Transverse colon (tissue), 3 donors: ENCODE data around the gene ARMC2.

Experiments used
- POLR2A ChIP-seq: fragments of 450-650 bp; IDR thresholded peaks from one replicate; pipeline ENCODE4 v1.6.1; 2016; ENCODE audit warnings: antibody characterized with exemption, mild to moderate bottlenecking, moderate library complexity
- TF ChIP-seq, protein P1 (sequence below), 5 experiments: fragments of 200-600 bp in 3 of 5; fragments of 450-650 bp in 2 of 5; sonication (generic) in 3 of 5; IDR thresholded peaks; 1 replicate in 2 of 5; 2 replicates in 3 of 5; pipeline ENCODE4 v1.5.1; 2016 to 2017; ENCODE audit warnings: antibody characterized with exemption in 5 of 5, inconsistent platforms in 3 of 5, mild to moderate bottlenecking in 2 of 5, moderate library complexity in 1 of 5

DNA sequence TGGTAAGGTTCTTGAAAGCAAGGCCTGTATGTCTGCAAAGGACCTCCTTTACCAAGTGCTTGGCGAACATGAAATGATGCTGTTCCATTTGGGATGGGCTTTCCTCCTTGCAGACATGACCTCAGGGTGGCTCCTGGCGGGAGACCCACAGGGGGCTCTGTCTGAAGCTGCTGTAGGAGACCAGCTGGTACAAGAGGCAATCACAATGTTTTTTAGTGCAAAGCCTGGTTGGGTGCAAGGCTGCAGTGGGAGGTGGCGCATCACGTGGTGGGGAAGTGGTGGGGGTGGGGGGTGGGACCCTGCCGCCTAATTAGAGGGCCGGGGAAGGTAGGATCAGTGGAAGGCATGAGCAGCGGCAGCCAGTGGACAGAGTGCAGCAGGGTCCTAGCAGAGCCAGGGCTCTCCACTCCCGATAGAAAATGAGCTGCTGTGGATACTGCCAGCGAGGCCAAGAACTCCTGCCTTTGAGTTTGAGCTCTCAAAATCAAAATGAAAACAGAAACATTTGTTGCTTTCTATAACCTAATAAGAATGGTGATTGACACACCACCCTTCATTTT, 9.1 kb upstream of the ARMC2 start:
- TF ChIP-seq POLR2A, result no peak
- TF ChIP-seq, protein P1, sequence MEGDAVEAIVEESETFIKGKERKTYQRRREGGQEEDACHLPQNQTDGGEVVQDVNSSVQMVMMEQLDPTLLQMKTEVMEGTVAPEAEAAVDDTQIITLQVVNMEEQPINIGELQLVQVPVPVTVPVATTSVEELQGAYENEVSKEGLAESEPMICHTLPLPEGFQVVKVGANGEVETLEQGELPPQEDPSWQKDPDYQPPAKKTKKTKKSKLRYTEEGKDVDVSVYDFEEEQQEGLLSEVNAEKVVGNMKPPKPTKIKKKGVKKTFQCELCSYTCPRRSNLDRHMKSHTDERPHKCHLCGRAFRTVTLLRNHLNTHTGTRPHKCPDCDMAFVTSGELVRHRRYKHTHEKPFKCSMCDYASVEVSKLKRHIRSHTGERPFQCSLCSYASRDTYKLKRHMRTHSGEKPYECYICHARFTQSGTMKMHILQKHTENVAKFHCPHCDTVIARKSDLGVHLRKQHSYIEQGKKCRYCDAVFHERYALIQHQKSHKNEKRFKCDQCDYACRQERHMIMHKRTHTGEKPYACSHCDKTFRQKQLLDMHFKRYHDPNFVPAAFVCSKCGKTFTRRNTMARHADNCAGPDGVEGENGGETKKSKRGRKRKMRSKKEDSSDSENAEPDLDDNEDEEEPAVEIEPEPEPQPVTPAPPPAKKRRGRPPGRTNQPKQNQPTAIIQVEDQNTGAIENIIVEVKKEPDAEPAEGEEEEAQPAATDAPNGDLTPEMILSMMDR (IDR thresholded peaks at IDR 0.05), result no peak
